NCI-H526 treated with DMSO at 0.1 percent for 48 hours (cell line): ENCODE measurements around the gene B4GALT5.
"Not testable (repeated sequence)": the region's sequence is repeated elsewhere in the genome, so short reads cannot be mapped to it uniquely, and the experiment has no call there.

ENCODE experiments used
- DNase-seq: peaks from one replicate; lab custom pipeline; 2025; lab: John Stamatoyannopoulos, UW

Gene B4GALT5

GRCh38 chr20:49628280-49628679 is 85.4 kb downstream of the B4GALT5 start:
- DNase-seq: not testable (repeated sequence)

GRCh38 chr20:49627329-49627761 is 86.3 kb downstream of the B4GALT5 start:
- peak; percentile 19 for DNase-seq

GRCh38 chr20:49624988-49625387 is 88.7 kb downstream of the B4GALT5 start:
- DNase-seq: not testable (repeated sequence)

GRCh38 chr20:49624317-49624716 is 89.4 kb downstream of the B4GALT5 start:
- no peak for DNase-seq

GRCh38 chr20:49622243-49622642 is 91.4 kb downstream of the B4GALT5 start:
- DNase-seq: no peak

- DNase-seq: no peak
These were observed 93.1 kb downstream of the B4GALT5 start for GRCh38 chr20:49620364-49621240.

GRCh38 chr20:49619113-49620048 is 94.3 kb downstream of the B4GALT5 start:
- DNase-seq: no peak

- DNase-seq: no peak
These were observed 95.4 kb downstream of the B4GALT5 start for GRCh38 chr20:49618289-49618688.

- DNase-seq: not testable (repeated sequence)
These were observed 96.3 kb downstream of the B4GALT5 start for GRCh38 chr20:49617394-49617793.

- DNase-seq: no peak
These were observed 97.3 kb downstream of the B4GALT5 start for GRCh38 chr20:49616154-49617007.

- no peak for DNase-seq
These were observed 98.1 kb downstream of the B4GALT5 start for GRCh38 chr20:49615401-49616153.

GRCh38 chr20:49615051-49615400 is 98.7 kb downstream of the B4GALT5 start:
- DNase-seq: not testable (repeated sequence)

GRCh38 chr20:49614338-49615050 is 99.2 kb downstream of the B4GALT5 start:
- DNase-seq: no peak

GRCh38 chr20:49612127-49612738 is 101.4 kb downstream of the B4GALT5 start:
- no peak for DNase-seq

GRCh38 chr20:49611539-49612126 is 102.0 kb downstream of the B4GALT5 start:
- not testable (repeated sequence) for DNase-seq

GRCh38 chr20:49610691-49611538 is 102.8 kb downstream of the B4GALT5 start:
- DNase-seq: peak; percentile 60

- peak; percentile 75 for DNase-seq
These were observed 104.7 kb downstream of the B4GALT5 start for GRCh38 chr20:49608752-49609670.
